Measurements from ENCODE around the gene CAMK2B.

- TF ChIP-seq, protein P1, sequence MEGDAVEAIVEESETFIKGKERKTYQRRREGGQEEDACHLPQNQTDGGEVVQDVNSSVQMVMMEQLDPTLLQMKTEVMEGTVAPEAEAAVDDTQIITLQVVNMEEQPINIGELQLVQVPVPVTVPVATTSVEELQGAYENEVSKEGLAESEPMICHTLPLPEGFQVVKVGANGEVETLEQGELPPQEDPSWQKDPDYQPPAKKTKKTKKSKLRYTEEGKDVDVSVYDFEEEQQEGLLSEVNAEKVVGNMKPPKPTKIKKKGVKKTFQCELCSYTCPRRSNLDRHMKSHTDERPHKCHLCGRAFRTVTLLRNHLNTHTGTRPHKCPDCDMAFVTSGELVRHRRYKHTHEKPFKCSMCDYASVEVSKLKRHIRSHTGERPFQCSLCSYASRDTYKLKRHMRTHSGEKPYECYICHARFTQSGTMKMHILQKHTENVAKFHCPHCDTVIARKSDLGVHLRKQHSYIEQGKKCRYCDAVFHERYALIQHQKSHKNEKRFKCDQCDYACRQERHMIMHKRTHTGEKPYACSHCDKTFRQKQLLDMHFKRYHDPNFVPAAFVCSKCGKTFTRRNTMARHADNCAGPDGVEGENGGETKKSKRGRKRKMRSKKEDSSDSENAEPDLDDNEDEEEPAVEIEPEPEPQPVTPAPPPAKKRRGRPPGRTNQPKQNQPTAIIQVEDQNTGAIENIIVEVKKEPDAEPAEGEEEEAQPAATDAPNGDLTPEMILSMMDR (IDR thresholded peaks at IDR 0.05 in 4 of 5, conservative IDR thresholded peaks at IDR 0.05 in 1 of 5), result no peak
- no peak for TF ChIP-seq POLR2A (IDR thresholded peaks at IDR 0.05)
Observed at GRCh38 chr7:44329081-44329480, 3.7 kb upstream of the CAMK2B start.

Data from gastrocnemius medialis (tissue), 4 donors.